H1 (cell line): ENCODE data around the gene ATP6V0D1. TPM values are rescaled to one million over a fixed set of nuclear protein-coding genes. Genes with fewer than 3 reads are reported as not detected.

Experiments used
- CTCF ChIA-PET: fragments of 300-600 bp; sonication (Branson Sonifier 250); formaldehyde crosslinking; loops from one replicate; lab custom pipeline; 2021; ENCODE audit not compliant: partially characterized antibody; lab: Charles Lee
- POLR2A ChIA-PET: fragments of 300-600 bp; sonication (Branson Sonifier 250); formaldehyde crosslinking; loops from one replicate; lab custom pipeline; 2021; ENCODE audit warnings: inconsistent platforms; ENCODE audit not compliant: partially characterized antibody; lab: Charles Lee
- DNase-seq, 2 experiments: peaks; one replicate each; pipeline versions ENCODE4 v3.0.0 to v3.0.0-alpha.2; 2010 to 2022; ENCODE audit warnings: low spot score in 2 of 2, low read depth in 1 of 2, mixed read lengths in 1 of 2
- FAIRE-seq: peaks from 2 replicates; lab custom pipeline; 2011; peaks lifted over from hg19 to GRCh38; lab: Jason Lieb, UNC
- H2AFZ ChIP-seq: 2 replicates; pipeline ENCODE4 v1.8.1; 2012; ENCODE audit warnings: low read length, inconsistent platforms
- H2AK5ac ChIP-seq: 2 replicates; pipeline ENCODE4 v1.6.1; 2013; ENCODE audit warnings: low read depth, low read length
- H2BK120ac ChIP-seq: replicated peaks from 2 replicates; pipeline ENCODE3; 2013; ENCODE audit warnings: low read depth, low read length, inconsistent platforms
- H2BK12ac ChIP-seq: 2 replicates; pipeline ENCODE4 v1.6.1; 2013; ENCODE audit warnings: low read depth, low read length
- H2BK15ac ChIP-seq: 2 replicates; pipeline ENCODE4 v1.6.1; 2013; ENCODE audit warnings: low read length
- H2BK20ac ChIP-seq: 2 replicates; pipeline ENCODE4 v1.6.1; 2013; ENCODE audit warnings: low read length
- H2BK5ac ChIP-seq: 2 replicates; pipeline ENCODE4 v1.6.1; 2013; ENCODE audit warnings: low read depth, low read length
- H3K14ac ChIP-seq: 2 replicates; pipeline ENCODE4 v1.6.1; 2013; ENCODE audit warnings: inconsistent platforms; ENCODE audit not compliant: insufficient read length
- H3K18ac ChIP-seq: 2 replicates; pipeline ENCODE4 v1.6.1; 2013; ENCODE audit warnings: low read length; ENCODE audit errors: extremely low read depth
- H3K23ac ChIP-seq: 2 replicates; pipeline ENCODE4 v1.6.1; 2013; ENCODE audit warnings: inconsistent platforms; ENCODE audit not compliant: insufficient read length
- H3K23me2 ChIP-seq: 2 replicates; pipeline ENCODE4 v1.6.1; 2013; ENCODE audit warnings: low read depth, low read length
- H3K27ac ChIP-seq: 2 replicates; pipeline ENCODE4 v1.6.1; 2011; ENCODE audit warnings: low read depth, low read length, inconsistent platforms
- H3K27me3 ChIP-seq, 4 experiments: replicated peaks in 1 of 4; 1 replicate in 1 of 4; 2 replicates in 3 of 4; pipeline versions ENCODE4 v1.6.1 to v1.8.1; 2011 to 2013; ENCODE audit warnings: low read length in 3 of 4, mild to moderate bottlenecking in 3 of 4, inconsistent platforms in 2 of 4, mixed read lengths in 2 of 4, moderate library complexity in 1 of 4; ENCODE audit not compliant: control insufficient read depth in 3 of 4, insufficient read depth in 3 of 4; ENCODE audit errors: extremely low read depth in 1 of 4
- H3K36me3 ChIP-seq, 4 experiments: 2 replicates each; pipeline versions ENCODE4 v1.6.1 to v1.8.1; 2011 to 2013; ENCODE audit warnings: mild to moderate bottlenecking in 4 of 4, low read length in 3 of 4, moderate library complexity in 2 of 4, control low read depth in 1 of 4, inconsistent platforms in 1 of 4; ENCODE audit not compliant: insufficient read depth in 4 of 4, control insufficient read depth in 2 of 4
- H3K4ac ChIP-seq: replicated peaks from 2 replicates; pipeline ENCODE3; 2013; ENCODE audit warnings: low read length, low read depth, mixed read lengths, inconsistent platforms; ENCODE audit not compliant: insufficient read length
- H3K4me1 ChIP-seq, 4 experiments: replicated peaks in 1 of 4; 1 replicate in 1 of 4; 2 replicates in 3 of 4; pipeline versions ENCODE4 v1.6.1 to v1.8.1; 2011 to 2013; ENCODE audit warnings: low read length in 3 of 4, inconsistent platforms in 2 of 4, mixed read lengths in 1 of 4; ENCODE audit not compliant: insufficient read depth in 4 of 4, control insufficient read depth in 3 of 4
- H3K4me2 ChIP-seq, 2 experiments: 2 replicates each; pipeline versions ENCODE4 v1.6.1 to v1.8.1; 2011 to 2013; ENCODE audit warnings: low read depth in 2 of 2, low read length in 2 of 2, control low read depth in 1 of 2, inconsistent platforms in 1 of 2, mild to moderate bottlenecking in 1 of 2; ENCODE audit not compliant: insufficient read depth in 1 of 2
- H3K4me3 ChIP-seq, 4 experiments: fragments of 200-600, 300-600 bp in 1 of 4; sonication (generic), shearing (Covaris generic), sonication (Bioruptor Twin) in 1 of 4; 2 replicates each; pipeline versions ENCODE4 v1.5.1 to v1.8.1; 2011 to 2016; ENCODE audit warnings: low read length in 4 of 4, low read depth in 3 of 4, control low read depth in 2 of 4, inconsistent platforms in 2 of 4, mild to moderate bottlenecking in 2 of 4, mixed read lengths in 1 of 4, moderate library complexity in 1 of 4; ENCODE audit not compliant: insufficient read depth in 2 of 4; ENCODE audit errors: extremely low read depth in 1 of 4
- H3K56ac ChIP-seq: replicated peaks from 2 replicates; pipeline ENCODE3; 2013; ENCODE audit warnings: low read depth, mild to moderate bottlenecking, mixed read lengths, low read length, inconsistent platforms; ENCODE audit not compliant: insufficient read length
- H3K79me1 ChIP-seq: 2 replicates; pipeline ENCODE4 v1.6.1; 2013; ENCODE audit warnings: low read depth, low read length, control low read depth
- H3K79me2 ChIP-seq, 2 experiments: 2 replicates each; pipeline versions ENCODE4 v1.6.1 to v1.8.1; 2012 to 2013; ENCODE audit warnings: low read length in 2 of 2, mild to moderate bottlenecking in 2 of 2, inconsistent platforms in 1 of 2; ENCODE audit not compliant: insufficient read depth in 2 of 2, control insufficient read depth in 1 of 2
- H3K9ac ChIP-seq, 4 experiments: replicated peaks in 1 of 4; 1 replicate in 1 of 4; 2 replicates in 3 of 4; pipeline versions ENCODE4 v1.6.1 to v1.8.1; 2011 to 2013; ENCODE audit warnings: low read depth in 3 of 4, low read length in 3 of 4, control low read depth in 2 of 4, mild to moderate bottlenecking in 2 of 4, moderate library complexity in 2 of 4, inconsistent platforms in 1 of 4; ENCODE audit errors: extremely low read depth in 1 of 4
- H3K9me3 ChIP-seq, 2 experiments: 2 replicates each; pipeline versions ENCODE4 v1.6.1 to v1.8.1; 2012 to 2013; ENCODE audit warnings: mild to moderate bottlenecking in 2 of 2, moderate library complexity in 2 of 2, control low read depth in 1 of 2, inconsistent platforms in 1 of 2, low read depth in 1 of 2, low read length in 1 of 2, mixed read lengths in 1 of 2; ENCODE audit not compliant: insufficient read depth in 2 of 2
- H4K20me1 ChIP-seq, 2 experiments: replicated peaks in 1 of 2; 2 replicates each; pipeline versions ENCODE3 to v1.8.1; 2011 to 2013; ENCODE audit warnings: inconsistent platforms in 2 of 2, low read length in 2 of 2, mild to moderate bottlenecking in 1 of 2; ENCODE audit not compliant: insufficient read depth in 2 of 2, control insufficient read depth in 1 of 2
- H4K5ac ChIP-seq: 2 replicates; pipeline ENCODE4 v1.6.1; 2013; ENCODE audit warnings: low read length, low read depth, mixed read lengths, inconsistent platforms; ENCODE audit not compliant: insufficient read length
- H4K8ac ChIP-seq: 2 replicates; pipeline ENCODE4 v1.8.0; 2013; ENCODE audit warnings: mild to moderate bottlenecking, moderate library complexity, low read length, inconsistent platforms; ENCODE audit not compliant: insufficient read depth; ENCODE audit errors: extremely low read depth
- H4K91ac ChIP-seq: replicated peaks from 2 replicates; pipeline ENCODE3; 2013; ENCODE audit warnings: low read length, mixed read lengths, inconsistent platforms; ENCODE audit not compliant: insufficient read length
- ATF2 ChIP-seq: IDR thresholded peaks from 2 replicates; pipeline ENCODE4 v1.6.1; 2012; ENCODE audit warnings: low read length, inconsistent platforms
- CBX5 ChIP-seq: fragments of 300-800, 300-1000 bp; sonication (generic); IDR thresholded peaks from 2 replicates; pipeline ENCODE4 v1.7.1; 2016; ENCODE audit warnings: antibody characterized with exemption, low read length, low read depth
- CHD1 ChIP-seq: IDR thresholded peaks from 2 replicates; pipeline ENCODE4 v1.6.1; 2012; ENCODE audit warnings: low read depth, low read length, improper control_type of control experiment
- CHD2 ChIP-seq: IDR thresholded peaks from 2 replicates; pipeline ENCODE4 v1.6.1; 2012; ENCODE audit warnings: low read length, improper control_type of control experiment
- CREB1 ChIP-seq: IDR thresholded peaks from 2 replicates; pipeline ENCODE4 v1.6.1; 2012; ENCODE audit warnings: inconsistent platforms
- CTBP2 ChIP-seq: IDR thresholded peaks from 2 replicates; pipeline ENCODE4 v1.7.0; 2011; ENCODE audit warnings: borderline replicate concordance, mild to moderate bottlenecking, moderate library complexity, mixed read lengths, low read length; ENCODE audit not compliant: insufficient read depth, insufficient read length
- FOSL1 ChIP-seq: IDR thresholded peaks from 2 replicates; pipeline ENCODE4 v1.6.1; 2011; ENCODE audit warnings: mild to moderate bottlenecking, low read depth, low read length, moderate library complexity; ENCODE audit not compliant: insufficient read depth
- GTF2F1 ChIP-seq: IDR thresholded peaks from 2 replicates; pipeline ENCODE4 v1.6.1; 2012; ENCODE audit warnings: low read depth, low read length, improper control_type of control experiment, borderline replicate concordance
- JUN ChIP-seq: IDR thresholded peaks from 2 replicates; pipeline ENCODE4 v1.6.1; 2011; ENCODE audit warnings: low read depth, mild to moderate bottlenecking, improper control_type of control experiment, low read length
- JUND ChIP-seq: IDR thresholded peaks from 2 replicates; pipeline ENCODE4 v1.6.1; 2011; ENCODE audit warnings: mild to moderate bottlenecking, improper control_type of control experiment, low read length
- RFX5 ChIP-seq: IDR thresholded peaks from 2 replicates; pipeline ENCODE4 v1.6.1; 2011; ENCODE audit warnings: low read depth, low read length, improper control_type of control experiment, borderline replicate concordance
- SAP30 ChIP-seq: fragments of 300-600 bp; sonication (generic); IDR thresholded peaks from 2 replicates; pipeline ENCODE4 v1.7.1; 2012; ENCODE audit warnings: low read length, moderate library complexity, mild to moderate bottlenecking, inconsistent platforms; ENCODE audit not compliant: insufficient read depth, insufficient replicate concordance
- SUZ12 ChIP-seq: fragments of 200-600 bp; sonication (generic); IDR thresholded peaks from 2 replicates; pipeline ENCODE4 v1.6.1; 2012; ENCODE audit warnings: mild to moderate bottlenecking, inconsistent platforms, low read length, moderate library complexity, mixed read lengths
- WGBS, 2 experiments: shearing (Covaris generic) in 1 of 2; methylation state at CpG; one replicate each; pipeline versions ENCODE4 v1.1.6 to v1.1.7; 2013 to 2015; ENCODE audit warnings: low lambda C conversion rate in 2 of 2, mixed read lengths in 2 of 2, inconsistent platforms in 1 of 2, low coverage in 1 of 2, missing lambda C conversion rate in 1 of 2; ENCODE audit not compliant: insufficient replicate concordance in 2 of 2, insufficient coverage in 1 of 2, insufficient read length in 1 of 2; ENCODE audit errors: extremely low coverage in 1 of 2, missing lambda C conversion rate in 1 of 2; 5-methylcytosine and 5-hydroxymethylcytosine counted together
- polyA plus RNA-seq, 7 experiments: library from polyadenylated mRNA; depleted of rRNA in 3 of 7; stranded (reverse) in 5 of 7; unstranded in 2 of 7; fragments of >200 nt in 5 of 7; fragments of 200-250 nt in 2 of 7; gene quantifications; 1 replicate in 5 of 7; 2 replicates in 1 of 7; 4 replicates in 1 of 7; pipeline versions ENCODE4 v1.2.1 to v1.2.3, GENCODE V29; 2011 to 2013; ENCODE audit warnings: missing spikeins in 2 of 7, mixed read lengths in 2 of 7
- total RNA-seq: library from RNA; stranded (reverse); fragmentation: NEBNext Ultra II Directional; extraction: Animal tissue kit (Norgen Biotek cat#: 25700); gene quantifications from 2 replicates; pipeline ENCODE4 v1.2.1, GENCODE V29; 2021

Gene ATP6V0D1
- total and polyA plus RNA-seq, 2 of the 8 experiments (the other 6 are each of a cell fraction or from before 2014, with no cell fraction given), result 47.3 to 134 TPM

- no peak overlapping the region for H2AK5ac ChIP-seq
- no peak overlapping the region for H2BK15ac ChIP-seq
- H2BK120ac ChIP-seq, result no peak overlapping the region
- no peak overlapping the region for H3K4me3 ChIP-seq
- H3K23me2 ChIP-seq, result no peaks in the 10 kb centered on the region
- POLR2A ChIA-PET, result no interaction called here
- H4K8ac ChIP-seq, result peak overlapping the region; percentile 45; the same call in 1 of the 2 replicates
- CTCF ChIA-PET, result interaction anchor here (1.6 to 32.4 kb wide), 3 partner anchors 8 to 149 kb away, joined by 5 to 476 read pairs (median 476); partner anchors contain the start of genes TPPP3 and ZDHHC1
- no peak overlapping the region for H2AFZ ChIP-seq
- H3K36me3 ChIP-seq, result no peaks in the 10 kb centered on the region
- no peak overlapping the region for H3K4ac ChIP-seq
- H3K9ac ChIP-seq, result no peak overlapping the region; a peak in 2 of 7 replicates
- no peak overlapping the region for H4K5ac ChIP-seq
- H3K23ac ChIP-seq, result no peak overlapping the region
- no peaks in the 10 kb centered on the region for H3K79me1 ChIP-seq
- no peak overlapping the region for H3K27ac ChIP-seq
- H2BK12ac ChIP-seq, result peak overlapping the region; percentile 39; the same call in 1 of the 2 replicates
- H3K56ac ChIP-seq, result no peak overlapping the region
- no peak overlapping the region for H3K14ac ChIP-seq
- no peak for DNase-seq
- no peaks in the 10 kb centered on the region; a peak in 2 of 7 replicates for H3K27me3 ChIP-seq
- FAIRE-seq, result no peak
- WGBS, 2 experiments, result 88% methylated on average over 9 of the region's 9 CpGs; no CpG with 5 or more reads in 1 of the 2 experiments
- no peaks in the 10 kb centered on the region for H4K20me1 ChIP-seq
- H4K91ac ChIP-seq, result no peak overlapping the region
- H2BK5ac ChIP-seq, result 0 out of 2 replicates have a peak overlapping the region, but pooled peaks have one; percentile 81
- H3K18ac ChIP-seq, result no peak overlapping the region
- H2BK20ac ChIP-seq, result no peak overlapping the region
- peaks cover 2 to 23% (median 5%) of the 10 kb centered on the region in 4 experiments for H3K4me1 ChIP-seq
- no peaks in the 10 kb centered on the region for H3K9me3 ChIP-seq
- no peak overlapping the region for H3K4me2 ChIP-seq
- H3K79me2 ChIP-seq, result no peaks in the 10 kb centered on the region
- TF ChIP-seq GTF2F1, result no peak
- no peak for TF ChIP-seq JUND
- no peak for TF ChIP-seq SAP30
- TF ChIP-seq CHD1, result no peak
- TF ChIP-seq CTBP2, result no peak
- no peak for TF ChIP-seq RFX5
- TF ChIP-seq ATF2, result no peak
- no peak for TF ChIP-seq CBX5
- no peak for TF ChIP-seq CREB1
- TF ChIP-seq JUN, result no peak
- no peak for TF ChIP-seq FOSL1
- TF ChIP-seq CHD2, result no peak
- TF ChIP-seq SUZ12, result no peak
Measured at GRCh38 chr16:67409631-67410030, 71.3 kb downstream of the ATP6V0D1 start.
